NCI-H510A (cell line): ENCODE data around the gene S100P.
"Not testable (repeated sequence)": the region's sequence is repeated elsewhere in the genome, so short reads cannot be mapped to it uniquely, and the experiment has no call there.

ENCODE experiments used
- DNase-seq: peaks from one replicate; lab custom pipeline; 2025; lab: John Stamatoyannopoulos, UW

The S100P gene

DNA sequence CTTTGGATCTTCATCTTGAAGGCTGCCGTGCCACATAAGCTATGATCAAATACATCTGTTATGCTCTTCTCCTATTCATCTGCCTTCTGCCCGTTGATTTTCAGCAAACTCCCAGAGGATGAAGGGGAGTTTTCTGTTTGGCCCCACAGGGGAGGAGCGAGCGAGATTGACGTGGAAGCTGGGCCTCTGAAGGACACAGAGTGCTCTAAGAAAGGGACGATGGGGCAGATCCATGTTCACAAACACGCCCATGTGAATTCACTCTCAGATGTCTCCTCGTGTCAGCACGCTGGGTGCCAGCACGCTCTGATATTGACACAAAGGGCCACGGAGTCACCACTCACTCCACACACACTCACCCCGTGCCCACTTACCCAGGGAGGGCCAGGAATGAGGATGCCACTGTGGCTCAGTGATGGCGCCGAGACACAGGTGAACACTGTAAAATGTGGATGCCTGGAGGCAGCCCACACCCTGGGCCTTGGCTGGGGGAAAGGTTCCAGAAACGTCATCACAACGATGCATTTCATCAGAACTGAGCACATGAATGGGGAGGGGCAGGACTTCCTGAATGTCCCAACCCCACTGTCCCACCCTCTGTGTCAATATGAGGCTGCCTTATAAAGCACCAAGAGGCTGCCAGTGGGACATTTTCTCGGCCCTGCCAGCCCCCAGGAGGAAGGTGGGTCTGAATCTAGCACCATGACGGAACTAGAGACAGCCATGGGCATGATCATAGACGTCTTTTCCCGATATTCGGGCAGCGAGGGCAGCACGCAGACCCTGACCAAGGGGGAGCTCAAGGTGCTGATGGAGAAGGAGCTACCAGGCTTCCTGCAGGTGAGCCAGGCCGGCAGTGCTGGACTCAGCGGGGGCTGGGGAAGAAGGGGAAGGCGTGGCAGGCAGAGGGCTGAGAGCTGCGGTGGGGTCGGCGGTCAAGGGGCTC, at the start of gene S100P:
TSS of gene S100P (plus strand) at position 648 of the 946 bp plus-strand sequence. CDS start at position 703, 55 bp downstream.
- no peak for DNase-seq

DNA sequence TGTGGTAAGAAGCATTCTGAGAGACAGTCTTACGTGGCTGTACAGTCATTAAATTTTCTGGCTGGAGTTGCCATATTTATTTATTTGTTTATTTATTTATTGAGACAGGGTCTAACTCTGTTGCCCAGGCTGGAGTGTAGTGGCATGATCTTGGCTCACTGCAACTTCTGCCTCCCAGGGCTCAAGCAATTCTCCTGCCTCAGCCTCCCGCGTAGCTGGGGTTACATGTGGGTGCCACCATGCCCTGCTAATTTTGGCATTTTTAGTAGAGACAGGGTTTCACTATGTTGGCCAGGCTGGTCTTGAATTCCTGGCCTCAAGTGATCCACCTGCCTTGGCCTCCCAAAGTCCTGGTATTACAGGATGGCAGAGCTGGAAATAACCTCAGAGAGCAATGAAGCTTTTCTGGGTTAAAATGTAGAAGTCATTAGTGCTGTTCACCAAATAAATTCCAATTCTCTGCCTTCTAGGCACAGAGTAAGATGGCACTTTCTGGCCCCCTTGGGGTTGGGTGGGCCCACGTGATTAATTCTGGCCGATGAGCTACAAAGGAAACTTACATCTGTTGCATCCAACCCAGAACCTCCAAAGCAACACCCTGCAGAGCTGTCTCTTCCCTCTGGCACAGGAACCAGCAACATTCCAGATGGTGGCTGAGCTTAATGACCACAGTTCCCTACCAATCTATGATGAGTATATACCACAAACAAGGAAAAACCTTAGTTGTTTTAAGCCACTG, 48.7 kb upstream of the S100P start:
- no peak for DNase-seq

DNA sequence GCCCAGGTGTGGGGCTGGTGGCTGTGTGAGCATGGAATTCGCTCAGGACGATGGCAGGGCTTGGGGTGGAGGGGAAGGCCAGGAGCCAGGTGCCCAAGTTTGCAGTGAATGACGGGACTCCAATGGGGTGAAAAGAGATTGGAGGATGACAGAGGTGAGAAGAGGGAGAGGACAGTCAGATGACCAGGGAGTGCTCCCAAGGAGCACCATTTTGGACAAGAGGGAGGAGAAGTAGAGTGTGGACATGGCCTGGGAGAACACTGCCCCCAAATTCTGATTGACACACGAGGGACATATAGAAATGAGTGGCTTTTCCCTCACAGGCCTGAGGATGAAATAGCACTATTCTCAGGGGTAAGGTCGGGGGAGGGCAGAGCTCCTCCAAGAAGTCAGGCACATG, 46.5 kb upstream of the S100P start:
- no peak for DNase-seq

DNA sequence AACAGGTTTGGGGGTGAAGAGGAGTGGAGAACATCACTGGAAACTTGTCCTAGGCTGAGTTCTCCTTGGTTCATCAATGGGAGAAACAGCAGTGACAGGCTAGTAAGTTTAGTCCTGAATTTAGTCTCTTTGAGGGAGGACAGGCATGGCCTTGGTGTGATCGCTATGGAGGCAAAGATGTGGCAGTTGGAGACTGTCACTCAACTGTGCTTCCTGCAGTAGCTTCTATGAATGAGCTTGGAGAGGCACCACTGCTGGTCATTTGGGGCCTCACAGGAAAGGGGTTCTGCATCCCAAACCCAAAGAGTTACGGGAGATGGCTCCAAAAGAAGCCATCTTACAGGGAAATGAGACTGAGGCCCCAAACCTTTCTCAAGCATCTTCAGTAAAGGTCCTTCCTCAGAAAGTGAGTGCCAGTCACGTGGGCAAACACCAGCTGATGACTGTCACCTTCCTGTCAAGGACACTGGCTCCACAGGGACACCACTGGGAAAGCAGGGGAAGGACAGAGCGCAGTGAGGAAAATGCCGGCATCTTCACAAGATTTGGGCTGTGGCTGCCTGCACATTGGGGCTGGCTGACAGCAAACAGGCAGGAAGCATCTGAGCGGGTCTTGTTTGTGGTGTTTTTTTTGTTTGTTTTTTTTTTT, 46.0 kb upstream of the S100P start:
- no peak for DNase-seq

DNA sequence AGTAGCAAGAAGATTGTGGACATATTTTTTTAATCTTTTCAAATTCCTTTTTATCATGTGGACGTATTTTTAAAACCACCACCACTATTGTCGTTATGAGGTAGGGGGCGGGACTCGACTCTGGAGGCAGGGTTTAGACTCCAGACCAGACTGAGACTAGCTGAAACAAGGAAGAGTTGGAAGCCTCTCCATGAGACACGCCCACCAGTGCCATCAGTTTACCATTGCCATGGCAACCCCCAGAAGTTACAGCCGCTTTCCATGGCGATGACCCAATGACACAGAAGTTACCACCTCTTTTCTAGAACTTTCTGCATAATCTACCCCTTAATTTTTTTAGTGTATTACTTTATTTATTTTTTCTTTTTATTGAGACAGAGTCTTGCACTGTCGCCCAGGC, 44.5 kb upstream of the S100P start:
- DNase-seq: no peak

DNA sequence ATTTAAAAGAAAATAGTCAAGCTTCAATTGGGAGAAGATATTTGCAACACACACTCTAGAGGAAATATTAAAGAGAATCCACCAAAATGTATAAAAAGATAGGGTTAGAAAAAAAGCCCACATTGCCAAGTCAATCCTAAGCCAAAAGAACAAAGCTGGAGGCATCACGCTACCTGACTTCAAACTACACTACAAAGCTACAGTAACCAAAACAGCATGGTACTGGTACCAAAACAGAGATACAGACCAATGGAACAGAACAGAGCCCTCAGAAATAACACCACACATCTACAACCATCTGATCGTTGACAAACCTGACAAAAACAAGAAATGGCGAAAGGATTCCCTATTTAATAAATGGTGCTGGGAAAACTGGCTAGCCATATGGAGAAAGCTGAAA, 39.5 kb upstream of the S100P start:
- DNase-seq: not testable (repeated sequence)

DNA sequence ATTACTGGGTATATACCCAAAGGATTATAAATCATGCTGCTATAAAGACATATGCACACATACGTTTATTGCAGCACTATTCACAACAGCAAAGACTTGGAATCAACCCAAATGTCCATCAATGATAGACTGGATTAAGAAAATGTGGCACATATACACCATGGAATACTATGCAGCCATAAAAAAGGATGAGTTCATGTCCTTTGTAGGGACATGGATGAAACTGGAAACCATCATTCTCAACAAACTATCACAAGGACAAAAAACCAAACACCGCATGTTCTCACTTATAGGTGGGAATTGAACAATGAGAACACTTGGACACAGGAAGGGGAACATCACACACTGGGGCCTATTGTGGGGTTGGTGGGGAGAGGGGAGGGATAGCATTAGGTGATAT, 38.4 kb upstream of the S100P start:
- not testable (repeated sequence) for DNase-seq

DNA sequence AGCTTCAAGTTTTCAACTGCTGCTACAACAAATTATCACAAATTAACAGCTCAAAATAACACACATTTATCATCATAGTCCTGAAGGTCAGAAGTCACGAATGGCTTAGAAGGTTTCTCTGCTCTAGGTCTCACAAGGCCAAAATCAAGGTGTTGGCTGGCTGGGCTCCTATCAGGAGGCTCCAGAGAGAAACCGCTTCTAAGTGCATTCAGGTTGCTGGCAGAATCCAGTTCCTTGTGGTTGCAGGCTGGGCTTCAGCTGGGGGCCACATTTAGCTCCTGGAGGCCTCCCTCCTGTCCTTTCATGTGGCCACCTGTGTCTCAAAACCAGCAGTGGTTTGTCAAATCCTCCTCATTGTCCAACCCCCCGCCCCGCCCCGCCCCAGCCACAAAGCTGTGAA, 37.8 kb upstream of the S100P start:
- DNase-seq: no peak

DNA sequence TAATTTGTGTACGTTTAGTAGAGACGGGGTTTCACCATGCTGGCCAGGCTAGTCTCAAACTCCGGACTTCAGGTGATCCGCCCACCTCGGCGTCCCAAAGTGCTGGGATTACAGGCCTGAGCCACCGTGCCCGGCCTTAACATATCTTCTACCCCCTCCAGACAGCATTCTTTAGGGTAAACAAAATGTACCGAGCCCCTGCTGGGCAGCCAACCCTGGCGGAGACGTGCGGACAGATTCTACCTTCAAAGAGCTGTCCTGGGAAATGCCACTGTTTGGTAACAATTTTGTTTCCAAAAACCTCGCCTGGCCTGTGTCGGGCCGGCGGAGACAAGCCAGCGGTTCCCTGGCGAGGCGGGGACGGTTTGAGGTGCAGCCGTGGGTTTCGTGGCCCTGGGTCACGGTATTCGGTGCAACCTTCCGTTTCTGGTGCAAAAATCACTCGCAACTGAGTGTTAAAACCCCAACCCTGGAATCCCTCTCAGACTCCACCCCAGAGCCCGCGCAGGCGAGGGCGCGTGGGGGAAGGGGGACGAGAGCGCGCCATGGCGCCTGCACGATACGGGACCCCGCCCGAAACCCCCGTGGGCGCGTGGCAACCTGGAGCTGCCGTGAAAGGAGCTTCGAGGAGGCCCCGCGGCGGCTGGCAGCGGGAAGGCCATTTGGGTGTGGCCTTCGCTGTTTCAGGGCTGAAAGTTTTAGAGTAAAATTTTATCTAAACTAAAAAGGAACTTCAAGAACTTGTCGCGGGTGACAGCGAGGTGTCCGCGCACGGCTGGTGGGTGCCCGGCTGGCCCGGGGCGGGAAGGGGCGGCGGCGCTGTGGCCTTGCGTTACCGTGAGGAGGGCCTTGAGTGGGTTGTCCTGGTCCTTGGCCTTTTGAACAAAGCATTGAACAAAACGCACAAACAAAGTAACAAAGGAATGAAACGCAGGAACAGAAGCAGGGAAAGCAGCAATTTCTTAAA, 36.2 kb upstream of the S100P start:
- DNase-seq: no peak

DNA sequence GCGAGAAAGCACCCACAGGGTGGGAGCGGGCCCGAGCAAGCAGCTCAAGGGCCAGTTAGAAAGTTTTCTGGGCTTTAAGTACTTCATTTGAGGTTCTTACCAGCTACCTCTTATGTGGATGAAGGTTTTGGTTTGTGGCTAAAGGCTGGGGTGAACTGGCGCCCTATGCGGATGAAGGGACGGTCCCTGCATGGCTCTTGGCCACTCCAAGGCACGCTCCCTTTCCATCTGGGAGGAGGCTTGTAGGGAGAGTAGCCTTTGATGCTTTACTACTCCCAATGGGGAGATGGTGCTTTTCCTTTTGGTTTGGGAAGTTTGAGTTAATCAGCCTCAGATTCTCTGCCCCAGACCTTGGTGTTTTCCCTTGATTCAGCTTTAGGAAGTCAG, 35.5 kb upstream of the S100P start:
- DNase-seq: no peak

DNA sequence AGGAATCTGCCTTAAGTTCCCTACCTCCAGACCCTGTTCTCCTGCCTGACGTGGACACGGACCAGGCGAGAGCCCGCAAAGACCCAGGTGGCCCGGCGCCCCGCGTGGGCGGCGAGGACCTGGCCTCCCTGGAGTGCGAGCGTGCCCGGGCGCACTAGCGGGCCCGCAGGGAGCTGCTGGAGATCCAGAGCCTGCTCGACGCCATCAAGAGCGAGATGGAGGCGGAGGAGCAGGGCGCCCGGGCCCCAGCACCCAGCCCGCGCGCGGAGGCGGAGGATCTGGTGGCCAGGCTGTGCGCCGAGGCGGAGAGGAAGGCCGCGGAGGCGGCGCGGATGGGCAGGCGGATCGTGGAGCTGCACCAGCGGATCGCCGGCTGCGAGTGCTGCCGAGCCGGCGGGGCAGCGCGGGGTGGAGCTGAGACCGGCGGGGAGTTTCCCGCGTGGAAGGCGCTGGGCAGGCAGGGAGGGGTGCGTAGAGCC, 35.0 kb upstream of the S100P start:
- DNase-seq: no peak

DNA sequence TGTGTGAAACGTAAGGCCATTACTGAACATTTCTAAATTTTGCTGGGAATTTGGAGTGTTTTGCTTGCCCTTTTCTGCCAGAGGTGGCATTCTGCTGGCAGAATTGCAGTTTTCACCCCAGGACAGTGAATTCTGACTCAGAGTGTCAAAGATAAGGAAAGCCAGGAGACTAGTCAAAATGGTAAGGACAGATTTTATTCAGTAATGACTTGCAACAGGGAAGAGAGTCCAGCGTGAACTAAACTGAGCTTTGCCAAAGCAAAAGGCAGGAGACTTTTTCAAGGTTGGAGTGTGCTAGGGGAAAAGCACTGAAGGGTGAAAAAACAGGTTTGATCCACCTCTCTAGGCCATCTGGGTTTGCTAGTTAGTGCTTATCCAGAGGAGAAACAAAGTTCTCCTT, 33.8 kb upstream of the S100P start:
- DNase-seq: no peak

DNA sequence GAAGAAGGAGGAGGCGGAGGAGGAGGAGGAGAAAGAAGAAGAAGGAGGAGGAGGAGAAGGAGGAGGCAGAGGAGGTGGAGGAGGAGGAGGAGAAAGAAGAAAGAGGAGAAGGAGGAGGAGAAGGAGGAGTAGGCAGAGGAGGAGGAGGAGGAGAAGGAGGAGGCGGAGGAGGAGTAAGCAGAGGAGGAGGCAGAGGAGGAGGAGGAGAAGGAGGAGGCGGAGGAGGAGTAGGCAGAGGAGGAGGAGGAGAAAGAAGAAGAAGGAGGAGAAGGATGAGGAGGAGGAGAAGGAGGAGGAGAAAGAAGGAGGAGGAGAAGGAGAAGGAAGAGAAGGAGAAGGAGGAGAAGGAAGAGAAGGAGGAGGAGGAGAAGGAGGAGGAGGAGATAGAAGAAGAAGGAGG, 33.2 kb upstream of the S100P start:
- no peak for DNase-seq

DNA sequence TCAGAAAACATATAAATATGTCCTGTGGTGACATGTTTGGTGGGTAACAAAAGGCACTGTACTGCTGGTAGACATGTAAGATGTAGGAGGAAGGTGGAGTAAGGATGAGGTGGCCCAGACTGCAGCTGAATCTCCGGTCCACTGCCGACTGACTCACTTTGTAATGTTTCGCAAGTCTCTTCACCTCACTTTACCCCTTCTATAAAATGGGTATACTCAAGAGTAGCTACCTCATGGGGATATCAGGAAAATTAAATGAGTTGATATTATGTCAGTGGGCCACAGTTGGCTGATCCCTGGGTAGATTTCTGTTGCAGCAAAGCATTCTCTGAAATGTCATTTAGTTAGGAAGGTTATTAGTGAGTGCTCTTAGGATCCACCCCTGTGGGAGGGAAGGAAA, 31.1 kb upstream of the S100P start:
- no peak for DNase-seq

DNA sequence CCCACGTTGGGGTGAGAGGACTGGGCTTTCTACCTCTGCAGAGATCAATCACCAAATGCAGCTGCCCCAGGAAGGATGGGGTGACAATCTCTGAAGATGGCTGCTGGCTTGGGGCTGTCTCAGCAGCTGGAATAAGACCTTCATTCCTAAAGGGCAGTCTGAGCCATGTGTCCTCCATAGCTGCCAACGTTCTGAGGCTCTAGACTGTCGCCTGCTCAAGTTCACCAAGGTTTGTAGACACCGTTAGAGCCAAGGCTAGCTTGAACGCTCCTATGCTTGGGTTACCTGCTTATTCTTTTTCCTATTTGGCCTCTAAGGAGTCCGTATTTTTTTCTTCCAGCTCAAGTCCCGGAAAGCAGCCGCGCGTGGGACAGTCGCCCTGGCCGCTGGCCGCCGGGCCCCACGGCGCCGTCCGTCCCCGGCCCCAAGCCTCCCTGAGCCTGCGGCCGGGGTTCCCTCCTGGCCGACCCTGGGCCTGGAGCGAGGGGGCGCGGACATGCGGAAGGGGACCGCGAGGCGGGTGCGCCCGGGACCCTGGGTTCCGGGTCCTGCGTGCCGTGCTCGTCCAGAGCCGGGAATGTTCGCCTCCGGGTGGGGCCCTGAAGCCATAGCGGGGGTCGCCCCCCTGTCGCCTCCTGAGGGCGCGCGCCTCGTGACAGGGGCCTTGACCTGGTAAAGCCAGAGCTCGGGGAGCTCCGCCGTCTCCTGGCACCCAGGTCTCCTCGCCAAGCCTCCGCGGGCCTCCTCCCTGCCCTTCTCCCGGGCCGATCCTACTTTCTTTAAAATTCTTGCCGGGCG, 29.9 kb upstream of the S100P start:
- no peak for DNase-seq

DNA sequence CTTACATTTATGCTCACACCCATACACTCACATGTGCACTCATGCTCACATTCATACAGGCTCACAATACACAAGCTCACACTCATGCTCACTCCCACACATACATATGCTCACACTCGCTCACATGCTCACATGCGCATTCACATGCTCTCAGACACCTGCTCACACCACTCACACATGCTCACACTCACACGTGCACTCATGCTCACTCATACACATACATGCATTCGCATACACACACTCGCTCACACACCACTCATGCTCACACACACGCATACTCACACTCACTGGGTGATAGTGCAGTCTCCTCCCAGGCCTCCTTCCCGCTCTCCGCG, 28.4 kb upstream of the S100P start:
- DNase-seq: no peak

DNA sequence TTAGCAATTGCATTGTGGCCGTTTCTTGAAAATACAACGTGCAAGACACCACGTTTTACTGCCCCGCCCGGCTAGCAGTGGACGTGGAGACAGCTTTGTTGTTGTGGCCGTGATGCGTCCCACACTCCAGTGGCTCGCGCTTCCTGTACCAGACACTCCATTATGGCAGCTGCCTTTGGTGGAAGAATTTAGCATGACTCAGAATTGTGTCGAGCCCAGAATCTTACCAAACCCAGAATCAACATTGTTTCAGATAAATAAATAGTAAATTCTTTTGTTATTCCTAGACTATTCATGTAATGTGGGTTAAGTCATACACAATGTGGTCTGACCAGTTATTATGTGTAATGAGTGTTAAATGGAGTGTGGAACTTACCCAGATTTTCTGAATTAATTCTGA, 25.3 kb upstream of the S100P start:
- no peak for DNase-seq

DNA sequence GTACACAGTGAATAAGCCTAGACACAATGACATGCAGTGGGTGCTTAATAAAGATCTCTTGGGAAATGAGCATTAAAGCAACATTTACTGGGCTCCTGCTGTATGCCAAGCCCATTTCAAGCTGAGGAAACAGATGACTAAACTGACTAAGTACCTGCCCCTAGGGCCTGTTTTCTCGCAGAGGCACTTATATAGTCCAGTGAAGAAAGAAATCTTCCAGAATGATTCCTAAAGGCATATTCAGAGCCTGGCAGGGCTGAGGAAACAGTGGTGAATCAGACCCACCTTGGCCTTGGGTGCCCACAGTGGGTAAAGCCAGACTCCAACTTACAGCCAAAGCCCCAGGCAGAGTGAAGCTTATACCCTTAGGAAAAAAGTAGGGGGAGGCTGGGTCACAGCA, 22.0 kb upstream of the S100P start:
- no peak for DNase-seq

DNA sequence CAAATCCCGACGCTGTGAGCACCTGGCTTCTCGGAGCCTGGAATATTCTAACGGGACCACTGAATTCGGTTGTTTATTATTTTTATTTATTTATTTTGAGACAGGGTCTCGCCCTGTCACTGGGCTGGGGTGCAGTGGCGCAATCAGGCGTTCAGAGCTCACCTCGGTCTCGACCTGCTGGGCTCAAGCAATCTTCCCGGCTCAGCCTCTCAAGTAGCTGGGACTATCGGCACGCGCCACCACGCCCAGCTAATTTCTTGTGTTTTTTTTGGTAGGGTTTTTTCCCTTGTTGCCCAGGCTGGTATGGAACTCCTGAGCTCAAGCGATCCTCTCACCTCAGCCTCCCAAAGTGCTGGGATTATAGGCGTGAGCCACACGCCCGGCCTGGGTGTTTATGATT, 21.5 kb upstream of the S100P start:
- no peak for DNase-seq

DNA sequence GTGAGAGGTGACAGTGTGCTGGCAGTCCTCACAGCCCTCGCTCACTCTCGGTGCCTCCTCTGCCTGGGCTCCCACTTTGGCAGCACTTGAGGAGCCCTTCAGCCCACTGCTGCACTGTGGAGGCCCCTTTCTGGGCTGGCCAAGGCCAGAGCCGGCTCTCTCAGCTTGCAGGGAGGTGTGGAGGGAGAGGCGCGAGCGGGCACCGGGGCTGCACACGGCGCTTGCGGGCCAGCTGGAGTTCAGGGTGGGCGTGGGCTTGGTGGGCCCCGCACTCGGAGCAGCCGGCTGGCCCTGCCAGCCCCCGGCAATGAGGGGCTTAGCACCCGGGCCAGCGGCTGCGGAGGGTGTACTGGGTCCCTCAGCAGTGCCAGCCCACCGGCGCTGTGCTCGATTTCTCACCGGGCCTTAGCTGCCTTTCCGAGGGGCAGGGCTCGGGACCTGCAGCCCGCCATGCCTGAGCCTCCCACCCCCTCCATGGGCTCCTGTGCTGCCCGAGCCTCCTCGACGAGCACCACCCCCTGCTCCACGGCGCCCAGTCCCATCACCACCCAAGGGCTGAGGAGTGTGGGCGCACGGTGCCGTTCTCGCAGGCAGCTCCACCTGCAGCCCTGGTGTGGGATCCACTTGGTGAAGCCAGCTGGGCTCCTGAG, 21.0 kb upstream of the S100P start:
- not testable (repeated sequence) for DNase-seq
